ENCODE data around the gene KDELR1.
A peak's percentile ranks its signal among the peaks of the same experiment; 100 is the strongest.

The KDELR1 gene
- total RNA-seq: 21.2 to 28.6 reads per million in 2 donors

- peak; percentile 76 for DNase-seq
Observed at GRCh38 chr19:48391100-48392005, at the start of gene KDELR1. KDELR1 (minus strand) TSS chr19:48391551; CDS start chr19:48391358, 193 bp downstream.

DNA sequence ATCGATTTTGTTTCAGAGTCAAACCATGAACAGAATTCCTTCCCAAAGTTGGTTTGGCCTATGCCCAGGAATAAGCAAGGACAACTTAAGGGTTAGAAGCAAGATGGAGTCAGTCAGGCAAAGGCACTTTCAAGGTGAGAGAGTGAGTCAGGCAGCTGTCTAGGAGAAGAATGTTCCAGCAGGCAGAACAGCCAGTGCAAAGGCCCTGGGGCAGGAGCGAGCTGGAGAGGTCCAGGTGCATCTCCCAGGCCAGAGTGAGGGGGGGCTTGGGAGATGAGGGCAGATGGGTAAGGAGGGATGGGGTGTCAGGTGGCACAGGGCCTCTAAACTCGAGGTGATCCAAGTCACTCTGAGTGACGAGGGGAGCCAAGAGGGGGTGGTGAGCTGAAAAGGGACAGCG lies 45.2 kb upstream of the KDELR1 start:
- no peak for DNase-seq

- no peak for DNase-seq
Observed at GRCh38 chr19:48433337-48433736, 42.0 kb upstream of the KDELR1 start.

GRCh38 chr19:48428670-48429069 lies 37.3 kb upstream of the KDELR1 start:
- no peak for DNase-seq

GRCh38 chr19:48424694-48425219 lies 33.4 kb upstream of the KDELR1 start:
- no peak for DNase-seq

DNA sequence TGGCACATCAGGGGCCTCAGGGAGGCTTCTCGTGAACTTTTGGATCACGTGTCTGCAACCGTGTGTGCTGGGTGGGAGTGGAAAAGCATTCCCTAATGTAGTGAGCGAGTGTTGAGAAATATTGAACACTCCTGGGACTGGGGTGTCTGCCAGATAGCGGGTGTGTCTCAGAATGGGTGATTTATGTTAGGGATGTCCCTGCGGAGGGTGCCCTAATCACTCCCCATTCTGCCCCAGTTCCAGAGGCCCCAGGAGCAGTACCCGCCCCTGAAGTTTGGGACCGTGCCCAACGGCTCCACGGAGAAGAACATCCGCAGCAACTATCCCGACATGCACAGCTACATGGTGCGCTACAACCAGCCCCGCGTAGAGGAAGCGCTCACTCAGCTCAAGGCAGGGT lies 30.2 kb upstream of the KDELR1 start:
- no peak for DNase-seq

DNA sequence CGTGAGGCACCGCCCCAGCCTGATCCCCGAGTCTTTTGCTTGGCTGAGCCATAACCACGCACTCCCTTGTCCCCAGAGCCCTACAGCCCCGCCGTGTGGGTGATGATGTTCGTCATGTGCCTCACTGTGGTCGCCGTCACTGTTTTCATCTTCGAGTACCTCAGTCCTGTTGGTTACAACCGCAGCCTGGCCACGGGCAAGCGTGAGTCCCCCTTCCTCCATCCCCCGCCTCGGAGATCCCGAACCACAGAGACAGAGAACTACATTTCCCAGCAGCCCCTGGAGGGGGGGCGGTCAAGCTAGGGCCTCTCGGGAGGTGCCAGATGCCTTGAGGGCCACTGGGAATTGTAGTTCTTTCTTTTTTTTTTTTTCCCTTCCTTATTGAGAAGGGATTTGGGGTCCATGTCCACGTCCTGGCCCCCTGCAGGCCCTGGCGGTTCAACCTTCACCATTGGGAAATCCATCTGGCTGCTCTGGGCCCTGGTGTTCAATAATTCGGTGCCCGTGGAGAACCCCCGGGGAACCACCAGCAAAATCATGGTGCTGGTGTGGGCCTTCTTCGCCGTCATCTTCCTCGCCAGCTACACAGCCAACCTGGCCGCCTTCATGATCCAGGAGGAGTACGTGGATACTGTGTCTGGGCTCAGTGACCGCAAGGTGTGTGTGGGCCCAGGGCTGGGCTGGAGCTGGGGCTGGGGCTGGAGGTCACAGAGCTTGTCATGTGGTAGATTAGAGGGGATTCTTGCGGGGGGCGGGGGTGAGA lies 28.0 kb upstream of the KDELR1 start:
- DNase-seq: peak; percentile 57

DNA sequence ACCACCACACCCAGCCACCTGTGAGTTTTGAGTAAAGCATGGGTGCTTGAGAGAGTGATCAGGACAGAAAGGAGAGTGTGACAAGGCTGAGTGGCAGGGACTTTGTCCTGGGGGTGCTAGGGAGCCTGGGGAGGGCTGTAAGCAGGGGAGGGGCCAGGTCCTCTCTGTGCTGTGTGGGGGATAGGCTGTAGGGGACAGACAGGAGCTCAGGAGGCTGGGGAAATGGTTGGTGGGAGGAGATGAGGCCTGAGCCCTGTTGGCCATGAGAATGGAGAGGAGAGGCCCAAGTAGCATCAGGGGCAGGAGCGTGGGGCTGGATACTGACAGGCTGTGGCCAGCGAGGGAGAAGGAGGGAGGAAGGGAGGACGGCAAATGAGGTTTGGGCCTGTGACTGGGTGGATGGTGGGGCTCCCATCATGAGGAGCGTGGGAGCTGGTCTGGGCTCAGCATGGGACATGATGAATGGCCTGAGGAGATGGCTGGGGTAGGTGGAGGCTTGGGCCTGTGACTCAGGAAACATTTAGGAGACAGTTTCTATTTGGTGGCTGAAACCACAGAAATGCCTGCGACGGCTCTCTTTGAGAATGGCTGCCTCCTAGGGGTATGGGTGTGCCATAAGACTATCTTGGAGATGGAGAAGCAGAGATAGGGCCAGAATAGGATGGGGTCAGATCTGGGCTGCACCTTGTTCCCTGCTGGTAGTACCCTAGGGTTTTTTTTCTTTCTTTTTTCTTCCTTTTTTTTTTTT lies 27.1 kb upstream of the KDELR1 start:
- DNase-seq: no peak

DNA sequence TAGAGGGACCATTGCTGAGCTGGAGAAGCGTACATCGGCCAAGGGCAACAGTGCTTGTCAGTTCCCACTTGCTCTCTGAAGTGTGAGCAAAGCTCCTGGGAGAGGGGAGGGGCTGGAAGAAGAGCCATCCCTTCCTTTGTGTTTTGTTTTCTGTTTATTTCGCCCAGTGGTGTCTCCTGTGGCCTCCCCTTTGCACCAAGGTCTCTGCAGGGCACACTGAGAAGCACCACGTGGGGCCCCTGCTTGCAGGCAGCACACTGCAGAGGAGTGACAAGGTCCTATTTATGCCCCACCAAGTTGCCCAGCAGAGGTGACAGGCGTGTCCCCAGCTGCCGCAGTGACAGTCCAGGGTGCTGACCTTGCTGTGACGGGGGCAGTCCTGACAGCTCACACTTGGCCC lies 26.1 kb upstream of the KDELR1 start:
- no peak for DNase-seq

GRCh38 chr19:48415806-48416221 lies 24.5 kb upstream of the KDELR1 start:
- no peak for DNase-seq

DNA sequence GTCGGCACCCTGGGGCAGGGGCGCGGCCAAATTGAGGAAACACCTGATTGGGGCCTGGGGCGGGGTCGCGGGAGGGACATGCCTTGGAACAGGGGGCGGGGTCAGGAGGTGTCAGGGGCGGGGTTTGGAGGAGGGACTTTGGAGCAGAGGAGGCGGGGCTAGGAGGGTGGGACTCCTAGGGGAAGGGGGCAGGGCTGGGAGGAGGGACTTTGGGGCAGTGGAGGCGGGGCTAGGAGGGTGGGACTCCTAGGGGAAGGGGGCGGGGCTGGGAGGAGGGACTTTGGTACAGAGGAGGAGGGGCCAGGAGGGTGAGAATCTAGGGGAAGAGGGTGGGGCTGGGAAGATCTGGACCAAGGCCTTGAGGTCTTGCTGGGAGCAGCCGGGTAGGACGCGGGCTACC lies 24.0 kb upstream of the KDELR1 start:
- DNase-seq: peak; percentile 73

DNA sequence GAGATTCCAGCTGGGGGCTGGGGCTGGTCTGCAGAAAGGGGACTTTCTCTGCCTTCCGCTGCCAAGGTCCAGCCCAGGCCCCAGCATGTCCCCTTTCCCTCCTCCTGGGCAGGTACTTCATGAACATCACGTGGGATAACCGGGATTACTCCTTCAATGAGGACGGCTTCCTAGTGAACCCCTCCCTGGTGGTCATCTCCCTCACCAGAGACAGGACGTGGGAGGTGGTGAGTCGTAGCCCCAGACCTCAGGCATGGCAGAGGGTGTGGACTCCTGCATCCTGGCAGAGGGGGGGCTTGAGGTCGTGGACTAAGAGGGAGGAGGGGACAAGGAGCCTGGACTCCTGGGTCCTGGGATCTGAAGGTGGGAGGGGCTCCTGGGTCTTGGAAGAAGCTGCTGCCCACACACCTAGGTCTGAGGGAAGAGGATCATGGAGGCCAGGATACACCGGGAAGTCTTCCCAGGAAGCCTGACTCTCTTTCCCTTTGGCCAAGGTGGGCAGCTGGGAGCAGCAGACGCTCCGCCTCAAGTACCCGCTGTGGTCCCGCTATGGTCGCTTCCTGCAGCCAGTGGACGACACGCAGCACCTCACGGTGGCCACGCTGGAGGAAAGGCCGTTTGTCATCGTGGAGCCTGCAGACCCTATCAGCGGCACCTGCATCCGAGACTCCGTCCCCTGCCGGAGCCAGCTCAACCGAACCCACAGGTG lies 22.7 kb upstream of the KDELR1 start:
- no peak for DNase-seq

DNA sequence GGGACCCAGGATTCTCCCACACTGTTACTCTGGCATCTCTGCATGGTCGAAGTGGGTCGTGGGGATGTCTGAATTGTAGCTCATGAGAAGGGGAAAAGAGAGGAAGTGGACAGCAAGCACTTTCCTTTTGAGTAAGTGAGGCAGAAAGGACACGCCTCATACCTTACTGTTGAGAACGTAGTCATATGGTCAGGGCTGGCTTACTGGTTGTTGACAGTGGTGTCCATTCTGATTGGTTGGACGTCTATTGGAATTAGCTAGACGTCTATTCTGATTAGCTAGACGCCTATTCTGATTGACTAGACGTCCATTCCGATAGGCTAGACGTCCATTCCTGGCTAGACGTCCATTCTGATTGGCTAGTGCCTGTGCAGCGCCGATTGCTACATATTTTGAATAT lies 14.5 kb upstream of the KDELR1 start:
- no peak for DNase-seq

- DNase-seq: no peak
Observed at GRCh38 chr19:48405010-48405659, 13.8 kb upstream of the KDELR1 start.

- no peak for DNase-seq
Observed at GRCh38 chr19:48403606-48404005, 12.3 kb upstream of the KDELR1 start.

- DNase-seq: no peak
Observed at GRCh38 chr19:48401287-48401686, 9.9 kb upstream of the KDELR1 start.

GRCh38 chr19:48400018-48400742 lies 8.8 kb upstream of the KDELR1 start:
- no peak for DNase-seq

DNA sequence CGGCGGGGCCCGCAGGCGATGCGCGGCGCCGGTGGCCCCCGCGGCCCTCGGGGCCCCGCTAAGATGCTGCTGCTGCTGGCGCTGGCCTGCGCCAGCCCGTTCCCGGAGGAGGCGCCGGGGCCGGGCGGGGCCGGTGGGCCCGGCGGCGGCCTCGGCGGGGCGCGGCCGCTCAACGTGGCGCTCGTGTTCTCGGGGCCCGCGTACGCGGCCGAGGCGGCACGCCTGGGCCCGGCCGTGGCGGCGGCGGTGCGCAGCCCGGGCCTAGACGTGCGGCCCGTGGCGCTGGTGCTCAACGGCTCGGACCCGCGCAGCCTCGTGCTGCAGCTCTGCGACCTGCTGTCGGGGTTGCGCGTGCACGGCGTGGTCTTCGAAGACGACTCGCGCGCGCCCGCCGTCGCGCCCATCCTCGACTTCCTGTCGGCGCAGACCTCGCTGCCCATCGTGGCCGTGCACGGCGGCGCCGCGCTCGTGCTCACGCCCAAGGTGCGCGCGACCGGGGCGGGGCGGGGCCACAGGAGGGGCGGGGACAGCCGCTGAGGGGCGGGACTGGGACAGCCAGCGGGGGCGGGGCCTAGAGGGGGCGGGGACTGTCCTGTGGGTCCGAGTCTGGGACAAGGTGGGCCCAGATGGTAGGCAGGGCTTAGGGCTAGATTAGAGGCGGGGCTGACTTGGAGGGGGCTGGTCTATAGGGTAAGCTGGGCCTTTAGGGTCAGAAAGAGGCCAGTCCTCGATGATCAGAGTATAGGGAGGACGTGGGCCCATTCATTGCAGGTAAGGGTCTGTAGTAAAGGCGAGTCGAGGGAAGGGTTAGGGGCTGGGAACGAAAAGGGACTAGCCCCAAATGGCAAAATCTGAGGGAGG lies 7.3 kb upstream of the KDELR1 start:
- DNase-seq: peak; percentile 81

- no peak for DNase-seq
Observed at GRCh38 chr19:48398102-48398374, 6.7 kb upstream of the KDELR1 start.
